ENCODE results near the gene NCAM1. TPM values are rescaled to one million over a fixed set of nuclear protein-coding genes. Genes with fewer than 3 reads are reported as not detected.
A peak's percentile ranks its signal among the peaks of the same experiment; 100 is the strongest.

Gene NCAM1
- total and polyA plus RNA-seq, 9 donors = 87.0 to 220 (median 114) TPM

- DNase-seq = peak; percentile 72
- peaks cover 36% of the 10 kb centered on the region for H3K4me1 ChIP-seq (ENCODE audit: control insufficient read depth, insufficient read depth, low read length)
- no CpG with 5 or more reads among the region's 5 CpGs for WGBS (ENCODE audit: insufficient coverage)
- H3K4me3 ChIP-seq (ENCODE audit: low read length) = no peak overlapping the region
- peak overlapping the region; percentile 76 for H3K27ac ChIP-seq (ENCODE audit: low read length)
- no peaks in the 10 kb centered on the region for H3K9me3 ChIP-seq (replicated peaks; ENCODE audit: control insufficient read depth, low read depth, low read length)
- no peaks in the 10 kb centered on the region for H3K27me3 ChIP-seq (ENCODE audit: control insufficient read depth, insufficient read depth, low read length)
- no peaks in the 10 kb centered on the region for H3K36me3 ChIP-seq (ENCODE audit: control insufficient read depth, insufficient read depth, low read length)
Measured at GRCh38 chr11:113161711-113162591, 200.7 kb downstream of the NCAM1 start.

GRCh38 chr11:113162592-113162962 lies 201.4 kb downstream of the NCAM1 start:
- peaks cover 41% of the 10 kb centered on the region for H3K4me1 ChIP-seq (ENCODE audit: control insufficient read depth, insufficient read depth, low read length)
- WGBS (ENCODE audit: insufficient coverage) = 55% methylated on average over 6 of the region's 10 CpGs
- peak; percentile 73 for DNase-seq
- peak overlapping the region; percentile 76 for H3K27ac ChIP-seq (ENCODE audit: low read length)
- H3K27me3 ChIP-seq (ENCODE audit: control insufficient read depth, insufficient read depth, low read length) = no peaks in the 10 kb centered on the region
- H3K36me3 ChIP-seq (ENCODE audit: control insufficient read depth, insufficient read depth, low read length) = no peaks in the 10 kb centered on the region
- H3K9me3 ChIP-seq (replicated peaks; ENCODE audit: control insufficient read depth, low read depth, low read length) = no peaks in the 10 kb centered on the region
- no peak overlapping the region for H3K4me3 ChIP-seq (ENCODE audit: low read length)

- peak; percentile 54 for DNase-seq
- no peak overlapping the region for H3K27ac ChIP-seq (ENCODE audit: low read length)
- no peak overlapping the region for H3K4me3 ChIP-seq (ENCODE audit: low read length)
- WGBS (ENCODE audit: insufficient coverage) = 72% methylated on average over 8 of the region's 9 CpGs
- no peaks in the 10 kb centered on the region for H3K36me3 ChIP-seq (ENCODE audit: control insufficient read depth, insufficient read depth, low read length)
- peaks cover 45% of the 10 kb centered on the region for H3K4me1 ChIP-seq (ENCODE audit: control insufficient read depth, insufficient read depth, low read length)
- H3K27me3 ChIP-seq (ENCODE audit: control insufficient read depth, insufficient read depth, low read length) = no peaks in the 10 kb centered on the region
- no peaks in the 10 kb centered on the region for H3K9me3 ChIP-seq (replicated peaks; ENCODE audit: control insufficient read depth, low read depth, low read length)
Measured at GRCh38 chr11:113163291-113164030, 202.2 kb downstream of the NCAM1 start.

DNA sequence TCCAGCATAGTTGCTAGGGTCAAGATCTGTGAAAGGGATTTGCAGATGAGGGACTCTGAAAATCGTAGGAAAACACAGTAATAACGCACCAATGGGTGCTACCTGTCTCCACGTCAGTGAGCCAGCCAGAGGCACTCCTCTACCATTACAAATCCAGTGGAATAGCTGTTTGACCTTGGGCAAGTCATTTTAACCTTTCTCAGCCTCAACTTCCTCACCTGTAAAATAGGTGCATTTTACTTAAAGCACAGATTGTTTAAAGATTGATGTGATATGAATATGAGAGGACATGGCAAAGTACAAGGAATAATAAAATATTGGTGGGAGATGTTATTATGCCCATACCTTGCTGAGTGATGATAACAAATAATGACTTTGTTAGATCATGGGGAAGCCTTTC lies 205.1 kb downstream of the NCAM1 start:
- H3K4me1 ChIP-seq (ENCODE audit: control insufficient read depth, insufficient read depth, low read length) = peaks cover 39% of the 10 kb centered on the region
- no peaks in the 10 kb centered on the region for H3K36me3 ChIP-seq (ENCODE audit: control insufficient read depth, insufficient read depth, low read length)
- H3K4me3 ChIP-seq (ENCODE audit: low read length) = no peak overlapping the region
- no peaks in the 10 kb centered on the region for H3K9me3 ChIP-seq (replicated peaks; ENCODE audit: control insufficient read depth, low read depth, low read length)
- DNase-seq = no peak
- no CpG with 5 or more reads among the region's 3 CpGs for WGBS (ENCODE audit: insufficient coverage)
- H3K27ac ChIP-seq (ENCODE audit: low read length) = no peak overlapping the region
- no peaks in the 10 kb centered on the region for H3K27me3 ChIP-seq (ENCODE audit: control insufficient read depth, insufficient read depth, low read length)

- Histone ChIP-seq H3K4me1 (ENCODE audit: control insufficient read depth, insufficient read depth, low read length) (peaks cover 29% of the 10 kb centered on the region), H3K9me3 (replicated peaks; ENCODE audit: control insufficient read depth, low read depth, low read length) (no peaks in the 10 kb centered on the region), H3K27ac (ENCODE audit: low read length) (peak overlapping the region; percentile 20), H3K27me3 (ENCODE audit: control insufficient read depth, insufficient read depth, low read length) (no peaks in the 10 kb centered on the region), H3K36me3 (ENCODE audit: control insufficient read depth, insufficient read depth, low read length) (no peaks in the 10 kb centered on the region), H3K4me3 (ENCODE audit: low read length) (no peak overlapping the region)
- WGBS (ENCODE audit: insufficient coverage) = 31% methylated on average over 2 of the region's 6 CpGs
- peak; percentile 64 for DNase-seq
Measured at GRCh38 chr11:113167599-113167998, 206.4 kb downstream of the NCAM1 start.

GRCh38 chr11:113168354-113169342 lies 207.4 kb downstream of the NCAM1 start:
- Histone ChIP-seq H3K4me1 (ENCODE audit: control insufficient read depth, insufficient read depth, low read length) (peaks cover 23% of the 10 kb centered on the region), H3K9me3 (replicated peaks; ENCODE audit: control insufficient read depth, low read depth, low read length) (no peaks in the 10 kb centered on the region), H3K27ac (ENCODE audit: low read length) (peak overlapping the region; percentile 20), H3K36me3 (ENCODE audit: control insufficient read depth, insufficient read depth, low read length) (no peaks in the 10 kb centered on the region), H3K27me3 (ENCODE audit: control insufficient read depth, insufficient read depth, low read length) (no peaks in the 10 kb centered on the region), H3K4me3 (ENCODE audit: low read length) (no peak overlapping the region)
- 63% methylated on average over 4 of the region's 13 CpGs for WGBS (ENCODE audit: insufficient coverage)
- DNase-seq = no peak

GRCh38 chr11:113172382-113172951 lies 211.2 kb downstream of the NCAM1 start:
- Histone ChIP-seq H3K4me1 (ENCODE audit: control insufficient read depth, insufficient read depth, low read length) (peaks cover 28% of the 10 kb centered on the region), H3K36me3 (ENCODE audit: control insufficient read depth, insufficient read depth, low read length) (no peaks in the 10 kb centered on the region), H3K9me3 (replicated peaks; ENCODE audit: control insufficient read depth, low read depth, low read length) (no peaks in the 10 kb centered on the region), H3K4me3 (ENCODE audit: low read length) (no peak overlapping the region), H3K27ac (ENCODE audit: low read length) (no peak overlapping the region), H3K27me3 (ENCODE audit: control insufficient read depth, insufficient read depth, low read length) (no peaks in the 10 kb centered on the region)
- no peak for DNase-seq
- WGBS (ENCODE audit: insufficient coverage) = 100% methylated on average over 1 of the region's 6 CpGs

GRCh38 chr11:113173126-113173525 lies 211.9 kb downstream of the NCAM1 start:
- H3K27ac ChIP-seq (ENCODE audit: low read length) = peak overlapping the region; percentile 20
- no peaks in the 10 kb centered on the region for H3K27me3 ChIP-seq (ENCODE audit: control insufficient read depth, insufficient read depth, low read length)
- no peak for DNase-seq
- no peaks in the 10 kb centered on the region for H3K36me3 ChIP-seq (ENCODE audit: control insufficient read depth, insufficient read depth, low read length)
- H3K9me3 ChIP-seq (replicated peaks; ENCODE audit: control insufficient read depth, low read depth, low read length) = no peaks in the 10 kb centered on the region
- 100% methylated on average over 2 of the region's 4 CpGs for WGBS (ENCODE audit: insufficient coverage)
- no peak overlapping the region for H3K4me3 ChIP-seq (ENCODE audit: low read length)
- H3K4me1 ChIP-seq (ENCODE audit: control insufficient read depth, insufficient read depth, low read length) = peaks cover 28% of the 10 kb centered on the region

- no peak overlapping the region for H3K4me3 ChIP-seq (ENCODE audit: low read length)
- H3K27me3 ChIP-seq (ENCODE audit: control insufficient read depth, insufficient read depth, low read length) = no peaks in the 10 kb centered on the region
- no peak overlapping the region for H3K27ac ChIP-seq (ENCODE audit: low read length)
- DNase-seq = no peak
- 50% methylated on average over 1 of the region's 1 CpG for WGBS (ENCODE audit: insufficient coverage)
- no peaks in the 10 kb centered on the region for H3K9me3 ChIP-seq (replicated peaks; ENCODE audit: control insufficient read depth, low read depth, low read length)
- peaks cover 19% of the 10 kb centered on the region for H3K4me1 ChIP-seq (ENCODE audit: control insufficient read depth, insufficient read depth, low read length)
- no peaks in the 10 kb centered on the region for H3K36me3 ChIP-seq (ENCODE audit: control insufficient read depth, insufficient read depth, low read length)
Measured at GRCh38 chr11:113174882-113175281, 213.7 kb downstream of the NCAM1 start.
